Caco-2 (cell line): Measurements from ENCODE around the gene BARHL2. TPM values are rescaled to one million over a fixed set of nuclear protein-coding genes. Genes with fewer than 3 reads are reported as not detected.

Experiments
- BruUV-seq: library from RNA; stranded (reverse); fragments of 400-500 nt; replicated peaks from 2 replicates; lab custom pipeline; 2021; lab: Mats Ljungman, UMichigan
- CTCF ChIA-PET: fragments of 300-600 bp; sonication (Branson Sonifier 250); formaldehyde crosslinking; loops from one replicate; lab custom pipeline; 2022; ENCODE audit warnings: antibody characterized with exemption; lab: Charles Lee
- POLR2A ChIA-PET: fragments of 300-600 bp; sonication (Branson Sonifier 250); formaldehyde crosslinking; loops from one replicate; lab custom pipeline; 2022; ENCODE audit warnings: antibody characterized with exemption; lab: Charles Lee
- DNase-seq, 2 experiments: peaks; one replicate each; pipeline versions ENCODE4 v3.0.0 to v3.0.0-alpha.2; 2020 to 2022
- H3K27me3 ChIP-seq: replicated peaks from 2 replicates; pipeline ENCODE4 v1.6.0; 2011; ENCODE audit warnings: low read length; ENCODE audit not compliant: control insufficient read depth, insufficient read depth
- H3K36me3 ChIP-seq: 2 replicates; pipeline ENCODE4 v1.5.1; 2011; ENCODE audit warnings: low read length; ENCODE audit not compliant: control insufficient read depth, insufficient read depth
- H3K4me1 ChIP-seq: fragments of 250-450 bp; sonication (Bioruptor Pico); 2 replicates; pipeline ENCODE4 v1.5.1; 2020; ENCODE audit warnings: mild to moderate bottlenecking
- H3K4me3 ChIP-seq: 2 replicates; pipeline ENCODE4 v1.5.1; 2011; ENCODE audit warnings: low read depth, mild to moderate bottlenecking, control low read depth, low read length
- H3K9me3 ChIP-seq: fragments of 250-450 bp; sonication (Bioruptor Pico); 2 replicates; pipeline ENCODE4 v1.5.1; 2020; ENCODE audit warnings: mild to moderate bottlenecking, moderate library complexity
- H3K27ac Mint-ChIP-seq: one replicate; pipeline ENCODE4 v1.8.0; 2022; ENCODE audit warnings: mixed read lengths; ENCODE audit not compliant: unreplicated experiment
- H3K27me3 Mint-ChIP-seq: one replicate; pipeline ENCODE4 v1.8.0; 2022; ENCODE audit warnings: mixed read lengths; ENCODE audit not compliant: insufficient read depth, unreplicated experiment
- H3K36me3 Mint-ChIP-seq: one replicate; pipeline ENCODE4 v1.8.0; 2022; ENCODE audit warnings: mild to moderate bottlenecking, mixed read lengths; ENCODE audit not compliant: insufficient read depth, unreplicated experiment
- H3K4me1 Mint-ChIP-seq: one replicate; pipeline ENCODE4 v1.8.0; 2022; ENCODE audit warnings: low read depth, mixed read lengths; ENCODE audit not compliant: unreplicated experiment
- H3K4me3 Mint-ChIP-seq: one replicate; pipeline ENCODE4 v1.8.0; 2022; ENCODE audit warnings: mild to moderate bottlenecking, moderate library complexity, mixed read lengths; ENCODE audit not compliant: unreplicated experiment
- H3K9me3 Mint-ChIP-seq: one replicate; pipeline ENCODE4 v1.8.0; 2022; ENCODE audit warnings: mixed read lengths; ENCODE audit not compliant: unreplicated experiment
- CTCF ChIP-seq, 2 experiments: fragments of 200-600 bp in 1 of 2; IDR thresholded peaks; 1 replicate in 1 of 2; 2 replicates in 1 of 2; pipeline versions ENCODE4 v1.5.1 to v1.8.0; 2011 to 2022; ENCODE audit warnings: antibody characterized with exemption in 1 of 2, control low read depth in 1 of 2, inconsistent platforms in 1 of 2, low read depth in 1 of 2, low read length in 1 of 2, mild to moderate bottlenecking in 1 of 2, moderate library complexity in 1 of 2; ENCODE audit not compliant: insufficient read depth in 1 of 2, severe bottlenecking in 1 of 2, unreplicated experiment in 1 of 2
- intact Hi-C: fragments of 100-400 bp; cut with micrococcal nuclease; formaldehyde crosslinking; loops from one replicate; pipeline ENCODE4 v1.10.0; 2022; ENCODE audit not compliant: unreplicated experiment
- total RNA-seq: library from RNA; stranded (reverse); gene quantifications from 2 replicates; pipeline ENCODE4 v1.2.3, GENCODE V29; 2022

The BARHL2 gene
- total RNA-seq, 1 experiment from 2014 or later: not detected

GRCh38 chr1:90719330-90720144, 2.4 kb upstream of the BARHL2 start:
- H3K4me1 Mint-ChIP-seq: no peaks in the 10 kb centered on the region
- H3K27me3 ChIP-seq: no peaks in the 10 kb centered on the region
- DNase-seq: no peak
- peaks cover 2% of the 10 kb centered on the region for H3K27me3 Mint-ChIP-seq
- H3K36me3 Mint-ChIP-seq: no peaks in the 10 kb centered on the region
- TF ChIP-seq CTCF (IDR thresholded peaks at IDR 0.05; ENCODE audit: insufficient read depth in 1 of 2, low read depth in 1 of 2, low read length in 1 of 2, severe bottlenecking in 1 of 2, unreplicated experiment in 1 of 2): no peak
- H3K27ac Mint-ChIP-seq: no peak overlapping the region
- H3K9me3 ChIP-seq: no peaks in the 10 kb centered on the region
- no peak overlapping the region for H3K4me3 ChIP-seq
- ChIA-PET POLR2A (no interaction called here), CTCF (no interaction called here)
- BruUV-seq: no TSS peak
- H3K36me3 ChIP-seq: no peaks in the 10 kb centered on the region
- H3K9me3 Mint-ChIP-seq: no peaks in the 10 kb centered on the region
- H3K4me1 ChIP-seq: no peaks in the 10 kb centered on the region
- no peak overlapping the region for H3K4me3 Mint-ChIP-seq
- intact Hi-C loops: loop anchor here (2.0 to 10.0 kb wide), 4 partner anchors 135 to 607 kb away; no protein-coding TSS in a partner anchor

- TF ChIP-seq CTCF (IDR thresholded peaks at IDR 0.05; ENCODE audit: insufficient read depth in 1 of 2, low read depth in 1 of 2, low read length in 1 of 2, severe bottlenecking in 1 of 2, unreplicated experiment in 1 of 2): no peak
- H3K4me1 Mint-ChIP-seq: no peaks in the 10 kb centered on the region
- intact Hi-C loops: no loop called here
- peaks cover 3% of the 10 kb centered on the region for H3K27me3 Mint-ChIP-seq
- no peaks in the 10 kb centered on the region for H3K9me3 Mint-ChIP-seq
- POLR2A ChIA-PET: no interaction called here
- no peaks in the 10 kb centered on the region for H3K4me1 ChIP-seq
- H3K9me3 ChIP-seq: no peaks in the 10 kb centered on the region
- H3K36me3 ChIP-seq: no peaks in the 10 kb centered on the region
- no peak overlapping the region for H3K4me3 ChIP-seq
- H3K27me3 ChIP-seq: no peaks in the 10 kb centered on the region
- H3K27ac Mint-ChIP-seq: no peak overlapping the region
- no peaks in the 10 kb centered on the region for H3K36me3 Mint-ChIP-seq
- H3K4me3 Mint-ChIP-seq: no peak overlapping the region
- DNase-seq: no peak
- CTCF ChIA-PET: no interaction called here
- BruUV-seq: no TSS peak
Observed at GRCh38 chr1:90718411-90719329, 1.6 kb upstream of the BARHL2 start.

- no peak overlapping the region for H3K27ac Mint-ChIP-seq
- H3K4me3 Mint-ChIP-seq: no peak overlapping the region
- Histone ChIP-seq H3K4me3 (no peak overlapping the region), H3K27me3 (no peaks in the 10 kb centered on the region), H3K9me3 (no peaks in the 10 kb centered on the region), H3K4me1 (no peaks in the 10 kb centered on the region), H3K36me3 (no peaks in the 10 kb centered on the region)
- peaks cover 8% of the 10 kb centered on the region for H3K27me3 Mint-ChIP-seq
- no peak for TF ChIP-seq CTCF (IDR thresholded peaks at IDR 0.05; ENCODE audit: insufficient read depth in 1 of 2, low read depth in 1 of 2, low read length in 1 of 2, severe bottlenecking in 1 of 2, unreplicated experiment in 1 of 2)
- intact Hi-C loops: no loop called here
- no peaks in the 10 kb centered on the region for H3K4me1 Mint-ChIP-seq
- H3K9me3 Mint-ChIP-seq: no peaks in the 10 kb centered on the region
- no TSS peak for BruUV-seq
- DNase-seq: no peak
- POLR2A ChIA-PET: no interaction called here
- no peaks in the 10 kb centered on the region for H3K36me3 Mint-ChIP-seq
- CTCF ChIA-PET: no interaction called here
Observed at GRCh38 chr1:90717665-90718410, 736 bp upstream of the BARHL2 start.
